HG02623 (cell line): Measurements from ENCODE around the gene PLA2G4B.

ENCODE experiments used
- ATAC-seq: cut with Tn5 transposase; IDR thresholded peaks from one replicate; pipeline ENCODE4 v1.9.1; 2021; ENCODE audit warnings: moderate library complexity; ENCODE audit not compliant: unreplicated experiment

PLA2G4B gene

DNA sequence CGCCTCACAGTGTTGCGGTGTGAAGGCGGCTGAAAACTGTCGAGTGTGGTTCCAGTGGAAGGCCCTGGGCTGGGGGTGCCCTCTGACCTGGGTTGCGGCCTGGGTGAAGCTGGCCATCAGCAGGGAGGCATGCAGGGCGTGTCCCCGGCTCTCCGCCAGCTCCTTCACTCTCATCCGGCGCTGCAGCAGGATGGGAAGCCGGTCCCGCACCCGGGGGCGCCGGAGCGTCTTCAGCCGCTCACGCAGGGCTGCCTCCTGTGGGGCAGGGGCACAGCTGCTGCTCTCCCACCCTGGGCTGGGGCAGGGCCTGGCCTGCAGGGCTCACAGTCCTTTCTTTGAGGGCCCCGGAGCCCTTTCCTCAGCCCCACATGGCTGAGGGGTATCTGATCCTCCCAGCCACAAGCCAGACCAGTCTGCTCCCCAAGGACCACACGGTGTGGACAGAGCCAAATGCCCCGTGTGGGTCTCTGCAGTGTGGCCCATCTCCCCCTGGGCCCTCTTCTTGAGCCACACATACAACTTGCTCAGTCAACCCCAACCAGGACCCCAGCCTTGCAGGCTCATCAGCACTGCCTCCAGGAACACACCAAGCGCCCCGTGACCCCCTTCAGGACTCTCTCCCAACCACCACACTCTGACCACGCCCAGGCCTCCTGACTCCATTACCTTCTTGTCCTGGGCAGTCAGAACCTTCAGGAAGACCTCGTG lies 28.4 kb downstream of the PLA2G4B start:
- no peak for ATAC-seq

- no peak for ATAC-seq
Observed at GRCh38 chr15:41868321-41868720, 29.7 kb downstream of the PLA2G4B start.

GRCh38 chr15:41869770-41870688 lies 31.4 kb downstream of the PLA2G4B start:
- ATAC-seq, result no peak

- ATAC-seq, result no peak
Observed at GRCh38 chr15:41870689-41871081, 32.0 kb downstream of the PLA2G4B start.

DNA sequence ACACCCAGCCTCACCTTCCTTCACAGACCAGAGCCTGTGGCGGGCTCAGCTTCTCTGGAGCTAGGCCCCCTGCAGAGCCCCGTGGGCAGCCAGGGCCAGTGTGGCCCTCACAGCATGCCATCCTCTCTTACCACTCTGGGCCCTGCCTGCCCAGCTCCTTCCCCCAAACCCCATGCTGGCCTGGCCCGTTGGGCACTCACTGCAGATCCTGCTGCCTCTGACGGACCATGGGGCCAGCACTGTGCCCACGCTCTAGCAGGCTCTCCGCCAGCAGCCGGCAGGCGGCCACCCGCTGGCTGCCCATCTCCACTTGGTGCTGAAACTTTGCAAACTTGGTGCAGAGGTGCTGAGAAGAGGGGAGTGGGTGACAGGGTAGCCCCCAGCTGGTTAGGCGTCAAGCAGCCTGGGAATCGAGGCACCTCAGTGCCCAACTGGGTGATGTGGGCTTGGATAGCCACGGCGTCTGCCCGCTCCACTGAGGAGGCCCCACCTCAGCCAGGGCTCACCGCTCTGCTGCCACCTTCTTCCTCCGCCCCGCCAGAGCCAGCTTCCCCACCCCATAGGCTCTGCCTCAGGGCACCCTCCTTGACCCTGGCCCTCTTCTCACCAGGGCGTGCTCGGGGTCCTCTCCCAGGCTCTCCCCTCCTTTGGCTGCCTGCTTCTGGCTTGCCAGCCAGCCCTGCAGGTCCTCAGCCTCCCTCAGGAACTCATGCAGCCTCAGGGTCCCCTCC lies 32.7 kb downstream of the PLA2G4B start:
- ATAC-seq, result no peak

DNA sequence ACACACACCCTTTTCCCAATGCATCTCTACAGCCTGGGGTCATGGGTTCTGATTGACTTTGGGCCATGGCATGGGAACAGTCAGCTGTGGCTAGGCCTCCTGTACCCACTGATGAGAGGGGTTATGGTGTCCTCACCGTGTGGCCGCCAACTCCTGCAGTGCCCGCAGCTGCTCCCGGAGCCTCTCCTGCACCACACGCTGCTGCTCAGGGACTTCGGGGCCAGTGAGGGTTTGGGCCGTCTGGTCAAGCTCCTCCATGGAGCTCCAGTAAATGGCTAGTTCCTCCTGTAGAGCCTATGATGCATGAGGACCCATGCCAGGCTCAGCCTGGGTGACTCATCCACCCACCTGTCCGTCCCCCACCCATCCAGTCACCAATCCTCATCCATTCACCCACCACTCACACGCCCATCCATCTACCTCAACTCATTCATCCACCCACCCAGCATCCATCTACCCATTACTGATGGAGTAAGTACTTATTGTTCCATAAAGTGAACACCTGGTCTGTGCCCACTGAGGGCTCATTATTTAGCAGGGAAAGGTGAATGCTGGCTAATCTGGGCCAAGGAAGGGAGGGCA lies 33.6 kb downstream of the PLA2G4B start:
- ATAC-seq, result no peak

- no peak for ATAC-seq
Observed at GRCh38 chr15:41873711-41874110, 35.1 kb downstream of the PLA2G4B start.

DNA sequence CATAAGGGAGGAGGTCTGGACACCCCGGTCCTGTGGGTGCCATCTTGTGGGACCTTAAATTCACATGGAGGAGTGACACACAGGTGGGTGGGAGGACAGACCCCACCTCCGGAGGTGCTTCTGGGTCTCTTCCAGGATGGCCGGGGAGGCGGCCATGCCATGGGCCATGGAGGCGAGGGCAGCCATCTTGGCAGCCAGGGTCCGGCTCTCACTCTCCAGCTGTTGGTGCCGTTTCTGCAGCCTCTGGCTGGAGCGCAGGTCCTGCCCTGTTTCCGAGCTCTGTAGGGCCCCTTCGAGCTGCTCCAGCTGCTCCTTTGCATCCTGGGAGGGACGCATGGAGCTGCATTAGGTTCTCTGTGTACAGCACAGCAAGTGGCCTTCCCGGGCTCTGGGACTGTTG lies 36.1 kb downstream of the PLA2G4B start:
- ATAC-seq, result no peak

DNA sequence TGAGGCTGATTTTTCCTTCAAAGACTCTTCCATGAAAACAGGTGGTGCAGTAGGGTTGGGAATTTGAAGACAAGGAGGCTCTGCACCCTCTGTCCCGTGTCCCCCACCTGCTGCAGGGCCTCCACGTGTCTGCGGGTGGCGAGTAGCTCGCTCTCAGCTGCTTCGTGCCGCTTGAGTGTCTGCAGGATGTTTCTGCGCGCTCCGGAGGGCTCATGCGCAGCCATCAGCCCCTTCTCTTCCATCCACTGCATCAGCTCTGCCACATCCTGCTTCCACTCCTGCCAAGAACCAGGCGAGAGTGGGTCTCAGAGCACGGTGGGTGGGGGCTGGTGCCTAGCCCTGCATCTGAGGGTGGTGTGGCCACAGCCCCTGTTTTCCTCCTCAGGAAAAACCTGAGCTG lies 37.4 kb downstream of the PLA2G4B start:
- ATAC-seq, result no peak

DNA sequence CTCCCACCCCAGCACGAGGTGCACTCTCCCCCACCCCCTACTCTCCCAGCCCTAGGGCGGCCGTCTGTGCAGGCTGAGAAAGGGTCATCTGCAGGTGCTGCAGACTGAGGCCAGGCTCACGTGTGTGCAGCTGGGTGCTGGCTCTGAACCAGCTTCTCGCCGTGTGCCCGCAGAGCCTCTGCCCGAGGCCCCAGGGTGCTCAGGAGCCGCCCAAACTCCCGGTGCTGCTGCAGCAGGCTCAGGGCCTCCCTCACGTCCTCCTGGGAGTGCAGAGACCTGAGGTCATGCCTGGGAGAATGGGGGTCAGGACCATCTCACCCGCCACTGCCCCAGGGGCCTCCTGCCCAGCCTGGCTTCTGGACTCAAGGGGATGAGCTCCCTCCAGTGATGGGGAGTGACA lies 38.0 kb downstream of the PLA2G4B start:
- no peak for ATAC-seq

DNA sequence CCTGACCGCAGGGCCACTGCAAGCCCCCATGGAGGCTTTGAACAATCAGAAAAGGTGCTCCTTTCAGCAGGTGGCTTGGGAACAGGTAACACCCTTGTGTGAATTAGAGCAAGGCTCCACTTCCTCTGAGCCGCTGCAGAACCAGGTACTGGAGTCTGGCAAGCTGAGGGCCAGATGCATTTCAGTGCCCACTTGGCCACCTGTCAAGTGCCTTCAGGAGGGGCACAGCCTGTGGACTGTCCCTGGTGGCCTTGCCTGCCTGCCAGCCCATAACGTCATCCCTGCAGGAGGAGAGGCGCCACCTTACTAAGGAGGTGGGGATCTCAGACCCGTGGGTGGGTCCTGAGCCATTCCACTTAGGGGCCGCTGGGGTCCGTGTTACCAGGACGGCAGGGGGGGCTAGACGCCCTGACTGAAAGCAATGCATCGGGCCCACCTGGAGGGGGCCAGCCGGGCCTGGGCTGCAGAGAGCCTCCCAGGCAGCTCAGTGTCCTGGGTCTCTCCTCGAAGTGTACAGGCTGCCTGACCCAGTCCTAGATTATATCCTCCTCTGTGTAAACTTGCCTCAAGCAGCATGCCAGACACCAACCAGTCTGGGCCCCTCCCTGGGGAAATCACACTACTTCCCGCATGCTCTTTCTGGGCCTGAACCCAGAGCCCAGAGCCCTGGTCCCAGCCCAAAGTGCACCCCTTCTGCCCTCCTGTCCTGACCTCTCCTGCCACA lies 39.1 kb downstream of the PLA2G4B start:
- ATAC-seq, result no peak

DNA sequence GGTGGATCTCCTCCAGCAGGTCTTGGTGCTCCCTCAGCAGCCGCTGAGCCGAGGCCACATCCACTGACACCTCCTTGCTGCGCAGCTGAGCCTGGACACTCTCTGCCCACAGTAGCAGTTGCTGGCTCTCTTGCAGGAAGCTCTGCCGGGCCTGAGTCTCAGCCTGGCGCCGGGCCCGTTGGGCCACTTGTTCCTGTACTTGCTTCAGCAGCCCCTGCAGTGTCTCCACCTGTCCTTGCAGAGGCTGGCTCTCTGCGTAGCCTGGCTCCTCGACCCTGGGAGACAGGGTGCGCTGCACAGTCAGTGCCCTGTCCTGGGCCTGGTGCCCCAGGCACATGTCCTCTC lies 39.7 kb downstream of the PLA2G4B start:
- no peak for ATAC-seq

DNA sequence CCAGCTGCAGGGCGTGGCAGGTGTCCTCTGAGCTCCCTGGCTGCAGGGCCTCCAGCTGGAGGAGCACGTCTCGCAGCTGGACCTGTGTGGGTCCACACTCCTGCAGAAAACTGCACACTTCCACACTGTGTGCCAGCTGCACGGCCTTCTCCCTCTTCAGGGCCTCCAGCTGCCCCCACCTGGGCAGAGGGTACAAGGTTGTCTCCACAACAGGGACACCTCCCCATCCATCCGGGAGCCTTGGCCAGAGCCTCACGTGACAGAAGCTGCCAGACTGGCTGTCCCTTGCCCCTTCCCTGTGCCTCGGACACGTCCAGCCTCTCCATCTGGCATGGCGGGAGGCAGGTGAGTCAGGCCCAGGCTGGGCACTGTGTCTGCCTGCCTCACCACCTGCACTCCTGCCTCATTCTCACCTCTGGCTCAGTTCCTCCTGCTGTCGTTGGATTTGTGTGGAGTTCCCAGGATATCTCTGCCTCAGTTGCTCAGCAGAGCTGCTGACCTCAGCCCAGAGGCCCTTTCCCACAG lies 40.7 kb downstream of the PLA2G4B start:
- ATAC-seq, result no peak

DNA sequence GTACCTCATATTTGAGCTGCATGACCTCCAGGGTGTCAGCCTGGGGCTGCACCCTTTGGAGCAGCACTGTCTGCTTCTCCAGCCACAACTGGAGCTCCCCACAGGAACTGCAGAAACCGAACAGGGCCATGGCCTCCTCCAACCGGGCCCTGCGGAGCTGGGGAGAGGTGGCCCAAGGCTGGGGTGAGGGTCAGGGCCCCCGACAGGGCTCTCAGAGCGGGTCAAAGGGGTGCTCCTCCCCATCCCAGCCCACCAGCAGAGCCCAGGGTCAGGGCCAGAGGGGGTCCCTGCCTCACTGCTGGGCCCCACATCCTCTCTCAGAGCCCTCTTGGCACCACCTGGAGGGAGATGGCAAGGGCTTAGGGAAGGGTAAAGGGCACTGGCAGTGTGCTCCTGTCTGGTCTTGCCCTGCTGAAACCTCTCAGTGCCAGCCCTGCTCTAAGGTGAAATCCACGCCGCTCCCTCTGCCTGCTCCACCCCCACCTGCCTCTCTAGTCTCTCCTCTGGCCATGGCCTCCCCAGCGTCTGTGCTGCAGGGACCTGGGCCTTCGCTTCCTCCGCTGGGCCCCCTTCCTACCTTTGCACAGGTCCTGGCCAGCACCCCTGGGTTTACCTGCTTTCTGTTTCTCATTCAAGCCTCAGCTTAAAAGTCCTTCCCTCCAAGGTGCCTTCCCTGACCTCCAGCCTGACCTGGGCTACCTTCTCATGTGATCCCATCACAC lies 41.7 kb downstream of the PLA2G4B start:
- no peak for ATAC-seq

DNA sequence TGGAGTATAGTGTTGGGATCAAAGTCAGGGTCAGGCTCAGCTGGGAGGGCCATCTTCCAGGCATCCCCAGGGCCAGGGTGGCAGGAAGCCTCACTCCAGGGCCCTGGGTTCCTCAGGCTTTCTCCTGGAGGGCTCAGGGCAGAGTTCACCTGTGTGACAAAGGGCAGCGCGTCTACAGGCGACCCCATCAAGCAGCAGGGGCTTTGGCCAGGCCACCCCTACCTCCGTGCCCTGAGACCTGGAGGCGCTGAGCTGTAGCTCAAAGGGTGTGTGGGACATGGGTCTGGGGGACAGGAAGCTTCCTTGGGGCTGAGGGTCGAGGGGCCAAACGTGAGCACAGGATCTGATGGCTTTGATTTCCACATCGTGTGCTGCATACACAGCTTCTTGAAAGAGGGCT lies 42.4 kb downstream of the PLA2G4B start:
- no peak for ATAC-seq

DNA sequence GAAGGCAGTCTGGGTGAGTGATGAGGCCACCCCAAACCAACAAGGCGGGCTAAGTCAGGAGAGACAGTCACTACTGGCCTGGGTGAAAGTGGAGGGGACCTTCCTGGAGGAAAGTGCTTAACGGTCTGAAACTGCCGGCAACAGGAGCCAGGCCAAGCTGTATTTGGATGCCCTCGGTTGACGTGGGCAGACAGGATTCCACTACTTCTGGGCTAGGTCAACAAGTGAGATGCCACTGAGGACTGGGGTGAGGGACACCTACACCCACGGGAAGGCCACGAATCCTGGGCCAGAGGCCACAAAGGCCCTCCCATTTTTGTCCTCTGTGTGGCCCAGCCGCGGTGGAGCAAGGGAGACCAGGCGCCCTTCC lies 42.9 kb downstream of the PLA2G4B start:
- ATAC-seq, result no peak

GRCh38 chr15:41881920-41882688 lies 43.5 kb downstream of the PLA2G4B start:
- no peak for ATAC-seq

- no peak for ATAC-seq
Observed at GRCh38 chr15:41882689-41883483, 44.2 kb downstream of the PLA2G4B start.
